ENCODE results near the gene PAMR1. TPM values are rescaled to one million over a fixed set of nuclear protein-coding genes. Genes with fewer than 3 reads are reported as not detected.

Gene PAMR1
- total RNA-seq, 1 experiment from 2014 or later, result 0.62 TPM

DNA sequence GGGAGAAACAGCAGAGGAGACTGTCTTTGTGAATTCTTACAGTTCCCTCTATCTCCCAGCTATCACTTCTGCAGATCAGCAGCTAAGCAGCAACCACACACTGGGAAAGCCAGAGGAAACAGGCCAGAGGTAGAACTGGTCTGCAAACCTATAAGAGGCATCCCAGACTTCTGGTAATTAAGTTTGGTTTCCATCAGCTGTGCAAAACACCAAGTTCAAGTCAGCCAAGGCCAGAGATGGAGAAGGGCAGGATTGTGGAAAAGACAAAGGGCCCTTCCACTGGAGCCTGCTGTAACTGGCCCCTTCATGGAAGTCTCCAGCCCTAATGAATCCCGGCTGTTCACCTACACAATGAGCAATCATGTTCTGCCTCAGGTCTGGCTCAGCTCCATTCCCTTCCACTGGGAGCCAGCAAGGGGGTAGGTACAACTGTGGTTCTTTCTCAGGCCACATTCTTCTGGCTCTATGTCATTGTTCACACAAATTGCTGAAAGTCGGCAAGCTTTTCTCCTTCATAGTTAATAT, 4.6 kb upstream of the PAMR1 start:
- BruUV-seq (replicated peaks), result no TSS peak

DNA sequence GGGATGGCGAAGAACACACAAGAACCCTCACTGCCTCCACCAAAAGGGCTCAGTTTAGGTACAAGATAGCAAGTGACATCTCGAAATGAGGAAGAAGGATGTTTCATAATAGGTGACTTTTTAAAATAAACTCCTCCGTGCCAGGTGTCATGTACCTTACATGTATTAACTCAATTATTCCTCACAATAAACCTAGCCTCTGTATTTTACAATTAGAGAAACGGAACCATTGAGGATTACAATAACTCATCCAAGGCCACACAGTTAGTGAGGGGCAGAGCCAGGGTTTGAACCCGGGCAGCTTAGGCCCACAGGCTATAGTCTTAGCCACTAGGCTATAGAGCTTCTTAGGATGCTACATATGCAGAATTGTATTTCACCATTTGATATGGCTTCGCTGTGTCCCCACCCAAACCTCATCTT, 965 bp upstream of the PAMR1 start:
- ChIA-PET CTCF (no interaction called here), POLR2A (ENCODE audit: low non-redundant PET) (no interaction called here)
- no TSS peak for BruUV-seq (replicated peaks)
- Histone ChIP-seq H3K36me3 (ENCODE audit: insufficient read depth, low read length, poor library complexity, severe bottlenecking) (no peaks in the 10 kb centered on the region), H3K27ac (ENCODE audit: low read depth, low read length, poor library complexity, severe bottlenecking) (no peak overlapping the region), H3K27me3 (replicated peaks; ENCODE audit: insufficient read depth, low read depth, low read length, poor library complexity) (peaks cover 77% of the 10 kb centered on the region), H3K4me3 (ENCODE audit: low read depth, low read length, poor library complexity, severe bottlenecking) (no peak overlapping the region), H3K9me3 (ENCODE audit: low read depth, low read length, poor library complexity, severe bottlenecking) (no peaks in the 10 kb centered on the region), H3K4me1 (ENCODE audit: insufficient read depth, low read length, poor library complexity, severe bottlenecking) (peaks cover 16% of the 10 kb centered on the region)
- intact Hi-C loops (cut with micrococcal nuclease; ENCODE audit: unreplicated experiment), result no loop called here
- peak; percentile 62 for DNase-seq (ENCODE audit: low spot score)
- TF ChIP-seq EZH2 (IDR thresholded peaks at IDR 0.05; ENCODE audit: borderline replicate concordance, low read depth, low read length, poor library complexity, severe bottlenecking), result no peak
- TF ChIP-seq, protein P1, sequence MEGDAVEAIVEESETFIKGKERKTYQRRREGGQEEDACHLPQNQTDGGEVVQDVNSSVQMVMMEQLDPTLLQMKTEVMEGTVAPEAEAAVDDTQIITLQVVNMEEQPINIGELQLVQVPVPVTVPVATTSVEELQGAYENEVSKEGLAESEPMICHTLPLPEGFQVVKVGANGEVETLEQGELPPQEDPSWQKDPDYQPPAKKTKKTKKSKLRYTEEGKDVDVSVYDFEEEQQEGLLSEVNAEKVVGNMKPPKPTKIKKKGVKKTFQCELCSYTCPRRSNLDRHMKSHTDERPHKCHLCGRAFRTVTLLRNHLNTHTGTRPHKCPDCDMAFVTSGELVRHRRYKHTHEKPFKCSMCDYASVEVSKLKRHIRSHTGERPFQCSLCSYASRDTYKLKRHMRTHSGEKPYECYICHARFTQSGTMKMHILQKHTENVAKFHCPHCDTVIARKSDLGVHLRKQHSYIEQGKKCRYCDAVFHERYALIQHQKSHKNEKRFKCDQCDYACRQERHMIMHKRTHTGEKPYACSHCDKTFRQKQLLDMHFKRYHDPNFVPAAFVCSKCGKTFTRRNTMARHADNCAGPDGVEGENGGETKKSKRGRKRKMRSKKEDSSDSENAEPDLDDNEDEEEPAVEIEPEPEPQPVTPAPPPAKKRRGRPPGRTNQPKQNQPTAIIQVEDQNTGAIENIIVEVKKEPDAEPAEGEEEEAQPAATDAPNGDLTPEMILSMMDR (conservative IDR thresholded peaks at IDR 0.05; ENCODE audit: low read depth, low read length), result no peak

More for the DNA sequence above, 4.6 kb upstream of the PAMR1 start:
- TF ChIP-seq, protein P1 (conservative IDR thresholded peaks at IDR 0.05; ENCODE audit: low read depth, low read length), result no peak
- peaks cover 66% of the 10 kb centered on the region for H3K27me3 ChIP-seq (replicated peaks; ENCODE audit: insufficient read depth, low read depth, low read length, poor library complexity)
- ChIA-PET POLR2A (ENCODE audit: low non-redundant PET) (no interaction called here), CTCF (no interaction called here)
- H3K27ac ChIP-seq (ENCODE audit: low read depth, low read length, poor library complexity, severe bottlenecking), result no peak overlapping the region
- intact Hi-C loops (cut with micrococcal nuclease; ENCODE audit: unreplicated experiment), result no loop called here
- H3K4me1 ChIP-seq (ENCODE audit: insufficient read depth, low read length, poor library complexity, severe bottlenecking), result peaks cover 6% of the 10 kb centered on the region
- no peak for DNase-seq (ENCODE audit: low spot score)
- H3K36me3 ChIP-seq (ENCODE audit: insufficient read depth, low read length, poor library complexity, severe bottlenecking), result no peaks in the 10 kb centered on the region
- no peaks in the 10 kb centered on the region for H3K9me3 ChIP-seq (ENCODE audit: low read depth, low read length, poor library complexity, severe bottlenecking)
- H3K4me3 ChIP-seq (ENCODE audit: low read depth, low read length, poor library complexity, severe bottlenecking), result no peak overlapping the region

DNA sequence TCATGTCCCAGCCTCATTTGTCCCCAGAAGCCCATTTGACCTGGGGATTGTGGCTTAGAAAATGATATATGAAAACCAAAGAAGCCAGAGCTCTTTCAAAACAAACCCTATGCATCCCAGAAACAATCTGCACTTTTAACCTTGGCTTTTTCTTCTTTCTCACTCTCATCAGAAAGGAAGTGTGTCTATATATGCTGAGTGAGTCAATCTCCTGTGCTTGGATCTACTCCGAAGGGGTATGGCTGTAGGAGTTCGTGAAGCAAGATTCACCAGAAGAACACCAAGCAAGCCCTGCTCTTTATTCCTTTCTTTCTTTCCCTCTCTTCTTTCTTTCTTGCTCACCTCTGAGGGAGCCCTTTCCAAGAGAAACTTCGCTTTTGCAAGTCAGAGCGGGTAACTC, 636 bp downstream of the PAMR1 start:
- no peak overlapping the region for H3K27ac ChIP-seq (ENCODE audit: low read depth, low read length, poor library complexity, severe bottlenecking)
- CTCF ChIA-PET, result interaction anchor here (1.0 kb wide), 1 partner anchor 297 kb away, joined by 4 read pairs; no protein-coding TSS in a partner anchor

DNA sequence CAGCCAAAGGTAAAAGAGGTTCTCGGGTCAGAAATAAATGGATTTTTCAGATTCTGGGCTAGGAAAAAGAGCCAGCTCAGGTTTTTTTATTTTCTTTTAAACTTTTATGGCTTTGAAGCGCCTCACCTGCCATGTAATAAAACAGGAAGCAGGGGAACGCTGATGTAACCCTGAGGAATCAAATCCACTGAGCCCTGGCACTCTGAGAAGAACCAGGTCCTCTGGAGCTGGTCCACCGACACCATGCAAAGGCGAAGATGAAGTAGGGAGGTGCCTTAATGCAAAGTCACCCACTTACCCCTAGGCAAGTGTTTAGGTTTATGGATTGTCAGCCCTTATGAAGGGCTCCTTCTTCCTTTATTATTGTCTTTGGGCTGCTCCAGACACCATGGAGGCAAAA, 1.6 kb downstream of the PAMR1 start:
- CTCF ChIA-PET, result no interaction called here

More for the DNA sequence above, 636 bp downstream of the PAMR1 start:
- H3K9me3 ChIP-seq (ENCODE audit: low read depth, low read length, poor library complexity, severe bottlenecking), result no peaks in the 10 kb centered on the region
- no peaks in the 10 kb centered on the region for H3K36me3 ChIP-seq (ENCODE audit: insufficient read depth, low read length, poor library complexity, severe bottlenecking)
- DNase-seq (ENCODE audit: low spot score), result no peak
- peaks cover 16% of the 10 kb centered on the region for H3K4me1 ChIP-seq (ENCODE audit: insufficient read depth, low read length, poor library complexity, severe bottlenecking)
- no peak for TF ChIP-seq EZH2 (IDR thresholded peaks at IDR 0.05; ENCODE audit: borderline replicate concordance, low read depth, low read length, poor library complexity, severe bottlenecking)
- no TSS peak for BruUV-seq (replicated peaks)
- POLR2A ChIA-PET (ENCODE audit: low non-redundant PET), result interaction anchor here (0.6 kb wide), 1 partner anchor 545 kb away, joined by 6 read pairs; no protein-coding TSS in a partner anchor
- no peak overlapping the region for H3K4me3 ChIP-seq (ENCODE audit: low read depth, low read length, poor library complexity, severe bottlenecking)
- intact Hi-C loops (cut with micrococcal nuclease; ENCODE audit: unreplicated experiment), result no loop called here
- peaks cover 77% of the 10 kb centered on the region for H3K27me3 ChIP-seq (replicated peaks; ENCODE audit: insufficient read depth, low read depth, low read length, poor library complexity)

More for the DNA sequence above, 1.6 kb downstream of the PAMR1 start:
- Histone ChIP-seq H3K4me1 (ENCODE audit: insufficient read depth, low read length, poor library complexity, severe bottlenecking) (peaks cover 16% of the 10 kb centered on the region), H3K36me3 (ENCODE audit: insufficient read depth, low read length, poor library complexity, severe bottlenecking) (no peaks in the 10 kb centered on the region), H3K27me3 (replicated peaks; ENCODE audit: insufficient read depth, low read depth, low read length, poor library complexity) (peaks cover 77% of the 10 kb centered on the region), H3K27ac (ENCODE audit: low read depth, low read length, poor library complexity, severe bottlenecking) (no peak overlapping the region), H3K4me3 (ENCODE audit: low read depth, low read length, poor library complexity, severe bottlenecking) (no peak overlapping the region), H3K9me3 (ENCODE audit: low read depth, low read length, poor library complexity, severe bottlenecking) (no peaks in the 10 kb centered on the region)
- no peak for DNase-seq (ENCODE audit: low spot score)
- TF ChIP-seq EZH2 (IDR thresholded peaks at IDR 0.05; ENCODE audit: borderline replicate concordance, low read depth, low read length, poor library complexity, severe bottlenecking), result no peak
- TF ChIP-seq, protein P1 (conservative IDR thresholded peaks at IDR 0.05; ENCODE audit: low read depth, low read length), result no peak
- POLR2A ChIA-PET (ENCODE audit: low non-redundant PET), result interaction anchor here (0.6 kb wide), 1 partner anchor 427 kb away, joined by 3 read pairs; no protein-coding TSS in a partner anchor
- BruUV-seq (replicated peaks), result no TSS peak
- intact Hi-C loops (cut with micrococcal nuclease; ENCODE audit: unreplicated experiment), result no loop called here

Data from A673 (cell line).